Activated T-cell treated with anti-CD3 and anti-CD28 coated beads for 48 hours (primary cell): ENCODE data around the gene PYROXD2.
"Not testable (repeated sequence)": the region's sequence is repeated elsewhere in the genome, so short reads cannot be mapped to it uniquely, and the experiment has no call there.

Source experiments
- DNase-seq: peaks from one replicate; pipeline ENCODE4 v3.0.0-alpha.2; 2020; ENCODE audit warnings: low read depth

The PYROXD2 gene

GRCh38 chr10:98390406-98390805, 24.6 kb downstream of the PYROXD2 start:
- DNase-seq: no peak

DNA sequence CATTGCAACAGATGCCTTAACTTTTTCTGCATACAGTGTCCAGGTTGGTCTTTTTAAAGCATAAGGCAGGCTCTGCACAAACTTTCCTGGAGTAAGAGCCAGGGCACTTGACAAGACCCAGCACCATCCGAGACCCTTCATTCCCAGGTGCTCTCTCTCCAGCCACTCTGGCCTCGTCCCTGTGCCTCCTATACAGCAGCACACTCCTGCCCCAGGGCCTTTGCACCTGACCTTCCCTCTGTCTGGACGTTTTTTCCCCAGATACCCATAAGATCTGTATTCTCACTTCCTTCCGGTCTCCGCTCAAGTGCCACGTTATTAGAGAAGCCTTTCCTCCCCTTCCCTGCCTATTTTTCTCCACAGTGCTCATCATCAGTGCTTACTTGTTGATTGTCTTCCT, 25.6 kb downstream of the PYROXD2 start:
- DNase-seq: no peak

GRCh38 chr10:98388101-98388655, 26.8 kb downstream of the PYROXD2 start:
- no peak for DNase-seq

DNA sequence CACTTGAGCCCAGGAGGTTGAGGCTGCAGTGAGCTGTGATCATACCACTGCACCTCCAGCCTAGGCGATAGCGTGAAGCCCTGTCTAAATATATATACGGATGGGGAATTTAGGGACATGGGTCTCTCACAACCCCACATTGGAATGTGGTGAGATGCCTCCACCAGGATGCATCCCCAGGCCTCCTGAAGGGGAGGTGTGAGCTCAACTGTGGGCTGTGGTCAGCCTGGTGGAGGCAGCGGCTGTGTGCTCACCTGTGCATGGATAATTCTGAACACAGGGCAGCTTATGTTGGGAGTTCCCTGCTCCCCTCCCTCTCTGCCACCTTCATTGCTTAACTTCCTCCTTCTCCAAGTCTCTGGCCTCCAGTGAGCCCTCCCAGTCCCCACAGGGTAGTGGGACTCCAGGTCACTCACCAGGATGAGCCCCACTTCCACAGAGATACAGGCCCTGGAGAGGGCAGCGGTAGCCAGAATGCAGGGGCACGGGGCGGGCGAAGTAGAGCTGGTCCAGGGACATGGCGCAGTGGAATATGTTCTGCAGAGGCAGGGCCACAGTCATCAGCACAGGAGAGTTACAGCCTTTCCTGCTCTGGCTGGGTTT, 30.4 kb downstream of the PYROXD2 start:
- DNase-seq: no peak

GRCh38 chr10:98383869-98384268, 31.1 kb downstream of the PYROXD2 start:
- DNase-seq: no peak

- DNase-seq: not testable (repeated sequence)
Measured at GRCh38 chr10:98383134-98383667, 31.8 kb downstream of the PYROXD2 start.

GRCh38 chr10:98382691-98383101, 32.3 kb downstream of the PYROXD2 start:
- DNase-seq: no peak

DNA sequence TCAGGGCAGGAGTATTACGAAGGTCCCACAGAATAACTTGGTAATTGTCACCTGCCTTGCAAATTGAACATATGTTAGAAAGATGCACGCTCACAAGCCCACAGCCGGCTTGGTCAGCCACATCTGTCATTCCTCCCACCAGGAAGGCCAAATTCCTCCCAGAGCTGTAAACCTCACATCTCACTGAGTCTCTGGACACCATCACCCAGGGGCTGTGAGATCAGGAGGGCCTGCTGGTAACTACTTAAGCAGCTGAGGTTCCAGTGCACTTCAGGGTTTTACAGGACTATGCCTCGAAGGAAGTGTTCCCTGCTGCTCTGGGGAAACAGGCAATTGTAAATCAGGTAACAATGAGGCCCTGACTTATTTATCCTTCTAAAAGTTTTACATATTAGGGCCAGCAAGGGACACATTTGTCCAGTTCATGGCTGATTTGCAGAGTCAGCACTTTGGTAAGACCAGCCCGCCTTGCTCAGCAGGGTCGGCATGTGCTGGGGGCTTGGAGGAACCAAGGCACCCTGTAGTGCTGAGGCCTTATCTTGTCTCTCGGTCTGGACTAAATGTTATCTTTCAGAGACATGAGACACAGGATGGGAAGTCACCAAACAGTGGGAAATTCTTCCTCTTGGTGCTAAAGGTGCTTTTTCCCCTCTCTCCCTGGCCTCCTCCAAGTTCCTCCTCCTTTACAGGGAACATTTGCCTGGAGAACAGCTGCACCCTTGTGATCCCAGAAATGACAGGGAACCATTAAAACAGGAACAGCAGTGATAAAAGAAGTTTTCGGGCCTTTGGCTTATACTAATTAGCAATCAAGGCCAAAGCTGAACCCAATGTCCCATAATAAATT, 34.3 kb downstream of the PYROXD2 start:
- no peak for DNase-seq

- no peak for DNase-seq
Measured at GRCh38 chr10:98378722-98379121, 36.3 kb downstream of the PYROXD2 start.

GRCh38 chr10:98377536-98377935, 37.4 kb downstream of the PYROXD2 start:
- DNase-seq: no peak

DNA sequence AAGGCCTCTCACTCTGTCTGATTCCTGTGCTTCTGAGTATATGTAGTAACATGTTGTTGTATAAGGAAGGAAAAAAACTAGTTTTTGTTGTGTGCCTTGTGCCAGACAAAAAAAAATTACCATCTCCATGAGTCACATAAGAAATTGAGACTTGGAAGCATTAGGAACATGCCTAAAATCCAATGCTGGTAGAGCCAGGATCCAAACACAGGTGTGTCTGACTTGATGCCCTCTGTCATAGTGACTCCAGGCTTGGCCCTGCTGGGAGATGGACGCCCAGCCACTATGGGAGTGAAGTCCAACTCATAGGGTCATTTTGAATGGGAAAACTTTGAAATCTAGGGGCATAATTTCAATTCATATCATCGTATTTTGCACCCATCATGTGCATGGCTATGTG, 38.0 kb downstream of the PYROXD2 start:
- no peak for DNase-seq

DNA sequence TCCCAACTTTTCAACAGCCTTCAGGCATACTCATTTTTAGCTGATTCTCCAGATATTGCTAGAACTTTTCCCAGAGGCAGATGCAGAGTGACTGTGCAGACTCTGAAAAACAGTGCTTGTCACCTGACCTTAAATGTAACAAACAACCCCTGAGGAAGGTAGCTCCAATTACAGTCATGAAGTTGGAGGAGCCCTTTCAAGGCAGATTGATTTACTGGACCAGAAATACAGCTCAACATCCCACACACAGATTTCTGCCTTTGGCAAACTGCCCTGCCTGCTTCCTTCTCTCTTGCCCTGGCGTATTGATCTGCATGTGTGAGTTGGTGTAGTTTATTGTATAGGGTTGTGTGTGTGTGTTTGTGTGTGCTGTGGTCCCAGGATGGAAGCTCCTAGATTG, 38.5 kb downstream of the PYROXD2 start:
- no peak for DNase-seq

GRCh38 chr10:98374217-98374985, 40.6 kb downstream of the PYROXD2 start:
- DNase-seq: no peak

- no peak for DNase-seq
Measured at GRCh38 chr10:98373260-98374040, 41.5 kb downstream of the PYROXD2 start.

DNA sequence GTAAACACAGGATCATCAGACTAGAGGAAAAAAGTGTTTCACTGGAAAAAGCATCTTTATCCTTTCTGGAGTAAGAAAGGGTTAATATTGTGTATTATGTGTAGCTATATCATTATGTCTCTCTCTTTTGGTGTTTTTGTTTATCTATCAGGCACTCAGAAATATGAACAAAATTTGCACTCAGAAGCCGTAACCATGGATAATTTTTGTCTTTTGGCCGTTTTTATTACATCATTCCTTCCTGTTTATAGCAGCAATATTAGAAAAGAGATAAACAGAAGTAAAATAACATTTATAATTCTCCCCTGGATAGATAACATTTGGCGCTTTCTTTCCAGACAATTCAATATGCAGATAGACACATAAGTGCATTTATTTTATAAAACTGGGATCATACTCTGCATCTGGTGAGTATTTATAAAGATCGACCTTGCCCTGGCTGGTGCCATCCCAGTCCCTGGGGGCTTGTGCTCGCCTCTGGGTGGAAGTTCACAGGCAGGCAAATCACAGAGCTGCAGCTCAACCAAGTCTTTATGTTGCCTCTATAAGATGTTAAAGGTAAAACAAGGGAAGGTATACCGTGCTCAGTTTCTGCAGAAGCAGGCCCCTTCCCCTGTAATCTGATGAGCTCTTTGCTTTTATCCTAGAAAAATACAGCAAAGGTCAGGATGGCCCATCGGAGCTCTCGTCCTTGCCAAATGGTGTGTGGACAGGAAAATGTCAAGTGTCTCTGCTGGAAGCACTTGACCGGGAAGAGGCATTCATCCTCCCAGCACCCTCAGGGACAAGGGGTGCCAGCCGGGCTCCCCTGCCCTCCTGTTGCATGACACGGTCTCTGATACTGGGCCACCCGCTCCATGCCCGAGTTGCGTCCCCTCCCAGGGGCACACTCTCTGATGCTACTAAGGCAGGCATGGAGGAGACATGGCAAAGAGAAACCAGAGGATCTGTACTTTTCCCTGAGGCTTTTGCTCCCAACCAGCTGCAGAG, 43.9 kb downstream of the PYROXD2 start:
- DNase-seq: no peak

- no peak for DNase-seq
Measured at GRCh38 chr10:98369801-98370200, 45.2 kb downstream of the PYROXD2 start.

GRCh38 chr10:98368644-98369043, 46.3 kb downstream of the PYROXD2 start:
- DNase-seq: no peak

DNA sequence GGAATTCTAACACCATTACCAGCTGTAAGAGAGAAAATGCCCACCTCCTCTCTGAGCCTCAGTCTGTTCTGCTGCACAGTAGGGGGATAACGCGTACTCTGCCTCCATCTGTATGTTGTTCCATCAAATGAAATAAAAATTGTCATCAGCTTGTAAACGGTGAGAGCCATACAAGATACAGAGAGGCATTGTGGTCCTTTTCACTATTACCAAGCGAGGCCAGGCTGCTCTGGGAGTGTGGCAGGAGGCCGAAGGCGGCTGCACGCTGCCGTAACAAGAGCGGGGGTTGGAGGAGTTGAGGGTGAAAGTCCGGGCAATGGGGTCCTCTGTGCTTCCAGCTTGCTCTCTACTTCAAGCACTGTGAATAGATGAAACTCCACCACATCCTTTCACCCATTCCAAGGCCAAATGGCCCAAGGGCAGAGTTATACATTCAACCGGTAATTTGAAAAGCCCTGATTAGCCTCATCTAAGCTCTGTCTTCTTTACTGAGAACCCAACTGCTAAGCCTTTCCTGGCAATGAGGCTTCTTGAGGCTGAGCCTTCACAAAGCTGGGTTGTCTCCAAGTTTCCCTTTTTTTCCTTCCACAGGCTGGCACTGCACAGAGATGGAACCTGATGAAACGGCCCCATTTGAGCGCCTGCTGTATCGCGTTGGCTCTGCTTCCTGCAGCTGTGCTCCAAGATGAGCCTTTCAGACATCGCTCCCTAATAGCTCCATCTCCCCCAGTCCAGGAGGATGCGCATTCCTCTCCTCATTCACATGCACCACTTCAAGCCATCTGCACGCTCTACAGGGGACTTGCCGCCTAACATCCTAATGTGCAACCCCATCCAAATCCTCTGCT, 47.2 kb downstream of the PYROXD2 start:
- no peak for DNase-seq

- no peak for DNase-seq
Measured at GRCh38 chr10:98366062-98366530, 48.9 kb downstream of the PYROXD2 start.
